ENCODE measurements around the gene EIF5A2.
A peak's percentile ranks its signal among the peaks of the same experiment; 100 is the strongest.
"Not testable (repeated sequence)": the region's sequence is repeated elsewhere in the genome, so short reads cannot be mapped to it uniquely, and the experiment has no call there.

Gene EIF5A2

GRCh38 chr3:170896333-170896732 is 12.1 kb downstream of the EIF5A2 start:
- DNase-seq: not testable (repeated sequence)

GRCh38 chr3:170893895-170894294 is 14.5 kb downstream of the EIF5A2 start:
- no peak for DNase-seq

DNA sequence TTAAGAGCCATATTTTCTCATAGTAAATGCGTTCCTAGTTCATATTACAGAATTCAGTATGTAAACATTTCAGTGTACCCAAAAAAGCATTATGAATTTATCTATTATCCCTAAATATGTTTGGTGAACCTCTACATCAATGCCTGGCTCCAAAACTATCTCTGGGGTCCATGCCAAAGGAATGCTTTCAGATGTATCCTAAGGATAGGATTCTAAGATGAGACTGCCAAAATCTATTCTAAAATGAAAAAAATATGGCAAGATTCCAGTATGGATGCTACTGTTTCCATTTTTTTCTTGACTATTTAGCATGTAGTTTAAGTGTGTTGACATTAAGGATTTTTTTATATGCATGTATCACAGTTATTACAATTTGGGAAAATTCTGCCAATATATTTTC is 18.8 kb downstream of the EIF5A2 start:
- DNase-seq: no peak

GRCh38 chr3:170889132-170889531 is 19.3 kb downstream of the EIF5A2 start:
- DNase-seq: no peak

GRCh38 chr3:170884109-170884930 is 24.1 kb downstream of the EIF5A2 start:
- DNase-seq: not testable (repeated sequence)

DNA sequence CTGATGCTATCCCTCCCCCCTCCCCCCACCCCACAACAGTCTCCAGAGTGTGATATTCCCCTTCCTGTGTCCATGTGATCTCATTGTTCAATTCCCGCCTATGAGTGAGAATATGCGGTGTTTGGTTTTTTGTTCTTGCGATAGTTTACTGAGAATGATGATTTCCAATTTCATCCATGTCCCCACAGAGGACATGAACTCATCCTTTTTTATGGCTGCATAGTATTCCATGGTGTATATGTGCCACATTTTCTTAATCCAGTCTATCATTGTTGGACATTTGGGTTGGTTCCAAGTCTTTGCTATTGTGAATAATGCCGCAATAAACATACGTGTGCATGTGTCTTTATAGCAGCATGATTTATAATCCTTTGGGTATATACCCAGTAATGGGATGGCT is 29.7 kb downstream of the EIF5A2 start:
- DNase-seq: not testable (repeated sequence)

DNA sequence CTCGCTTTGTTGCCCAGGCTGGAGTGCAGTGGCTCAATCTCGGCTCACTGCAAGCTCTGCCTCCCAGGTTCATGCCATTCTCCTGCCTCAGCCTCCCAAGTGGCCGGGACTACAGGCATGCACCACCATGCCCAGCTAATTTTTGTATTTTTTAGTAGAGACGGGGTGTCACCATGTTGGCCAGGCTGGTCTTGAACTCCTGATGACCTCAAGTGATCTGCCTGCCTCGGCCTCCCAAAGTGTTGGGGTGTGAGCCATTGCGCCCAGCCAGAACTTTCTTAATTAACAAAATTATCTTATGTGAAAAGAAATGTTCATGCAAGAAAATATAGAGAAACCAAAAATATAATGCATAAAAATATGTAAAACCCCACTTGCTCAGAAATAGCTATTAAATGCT is 31.1 kb downstream of the EIF5A2 start:
- DNase-seq: not testable (repeated sequence)

GRCh38 chr3:170876537-170876936 is 31.9 kb downstream of the EIF5A2 start:
- DNase-seq: no peak

GRCh38 chr3:170869645-170870593 is 38.5 kb downstream of the EIF5A2 start, which contains the start of gene RPL22L1:
Gene RPL22L1, minus strand, starts transcription at chr3:170870195. Its CDS starts 28 bp downstream, at chr3:170870167.
- peak; percentile 95 for DNase-seq

- no peak for DNase-seq
Observed at GRCh38 chr3:170869239-170869590, 39.2 kb downstream of the EIF5A2 start.

- DNase-seq: no peak
Observed at GRCh38 chr3:170868577-170869238, 39.7 kb downstream of the EIF5A2 start.

- no peak for DNase-seq
Observed at GRCh38 chr3:170867143-170867937, 41.1 kb downstream of the EIF5A2 start.

DNA sequence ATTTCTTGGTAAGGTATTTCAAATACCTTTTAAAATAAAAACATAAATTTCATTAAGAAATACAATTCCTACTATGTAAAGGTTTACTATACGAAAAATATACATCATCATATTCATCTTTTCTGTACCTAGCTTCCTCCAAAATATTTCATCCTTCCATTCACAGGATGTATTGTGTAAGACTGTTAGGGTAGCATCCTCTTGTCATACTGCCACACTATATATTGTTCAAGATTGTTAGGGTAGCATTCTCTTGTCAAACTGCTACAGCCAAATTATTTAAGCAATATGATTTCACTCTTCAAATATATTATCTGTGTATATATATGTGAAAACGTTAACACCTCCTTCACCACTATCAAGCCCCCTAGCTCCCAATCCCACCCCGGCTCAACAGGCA is 41.9 kb downstream of the EIF5A2 start:
- DNase-seq: no peak

GRCh38 chr3:170865209-170866094 is 43.0 kb downstream of the EIF5A2 start:
- no peak for DNase-seq

DNA sequence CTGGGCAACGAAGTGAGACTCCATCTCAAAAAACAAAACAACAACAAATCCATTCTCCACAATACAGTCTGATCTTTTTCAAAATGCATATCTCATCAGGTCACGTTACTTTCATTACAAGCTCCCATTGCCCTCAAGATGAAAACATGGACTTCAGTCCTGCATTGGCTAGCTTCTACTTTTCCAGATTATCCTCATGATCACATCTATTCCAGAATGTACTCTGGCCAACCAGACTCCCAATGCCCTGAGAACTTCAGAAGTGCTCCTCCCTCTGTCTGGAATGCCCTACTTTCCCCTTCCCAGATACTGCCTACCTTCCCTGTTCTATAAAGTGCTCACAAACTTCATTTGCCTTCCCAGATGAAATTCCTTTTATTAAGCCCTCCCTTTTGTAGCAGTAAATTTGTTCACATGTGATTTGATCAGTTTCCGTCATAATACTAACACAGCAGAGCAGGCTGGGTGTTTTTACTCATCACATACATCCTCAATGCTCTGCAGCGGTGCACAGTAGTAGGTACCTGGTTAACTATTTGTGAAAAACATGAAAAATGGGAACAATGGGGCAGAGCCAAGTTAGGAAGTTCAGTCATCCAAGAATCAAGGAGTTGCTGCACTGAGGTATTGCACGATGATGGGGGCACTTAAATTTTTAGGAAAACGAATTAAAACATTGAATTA is 43.8 kb downstream of the EIF5A2 start:
- DNase-seq: no peak

DNA sequence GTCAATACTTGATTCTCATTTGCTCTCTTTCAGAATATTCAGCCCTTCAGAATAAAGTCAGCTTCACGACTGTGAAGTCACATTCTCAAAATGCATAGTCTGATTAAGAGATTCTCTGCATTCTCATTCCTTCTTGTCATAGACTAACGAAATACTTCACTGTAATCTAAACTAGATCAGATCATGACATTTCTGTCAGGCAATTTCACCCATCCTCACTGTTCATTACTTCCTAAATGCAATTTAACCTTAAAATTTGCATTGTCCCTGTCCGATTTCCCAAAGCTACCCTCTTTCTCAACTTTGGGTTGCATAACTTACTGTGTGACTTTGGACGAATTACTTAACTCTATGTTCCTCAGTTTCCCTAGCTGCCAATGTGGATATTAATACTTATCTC is 44.6 kb downstream of the EIF5A2 start:
- DNase-seq: no peak

DNA sequence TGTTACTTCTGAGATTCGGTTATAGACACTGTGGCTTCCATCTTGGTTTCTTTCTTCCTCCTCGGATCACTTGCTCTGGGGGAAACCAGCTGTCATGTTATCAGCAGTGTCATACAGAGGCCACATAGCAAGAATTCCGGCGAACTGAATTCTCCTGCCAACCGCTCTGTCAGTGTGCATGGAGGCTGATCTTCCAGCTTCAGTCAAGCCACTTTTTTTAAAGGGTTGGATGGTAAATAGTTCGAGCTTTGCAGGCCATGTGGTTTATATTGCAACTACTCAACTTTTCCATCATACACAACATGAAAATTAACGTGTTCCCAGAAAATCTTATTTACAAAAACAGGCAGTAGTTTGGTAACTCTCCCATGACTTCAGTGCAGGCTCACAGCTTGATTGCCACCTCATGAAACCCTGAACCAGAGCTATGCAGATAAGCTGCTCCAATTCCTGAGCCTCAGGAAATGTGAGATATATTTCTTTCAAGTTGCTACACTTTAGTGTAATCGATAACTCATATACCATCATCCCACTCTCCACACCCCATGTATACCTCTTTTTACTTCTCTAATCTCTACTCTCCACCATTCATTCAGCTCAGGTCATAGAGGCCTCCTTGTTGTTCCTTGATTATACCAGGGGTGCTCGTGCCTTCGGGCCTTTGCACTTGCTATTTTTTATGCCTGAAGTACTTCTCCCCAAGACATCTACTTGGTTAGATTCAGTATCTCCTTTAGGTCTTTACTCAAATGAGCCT is 45.6 kb downstream of the EIF5A2 start:
- no peak for DNase-seq

DNA sequence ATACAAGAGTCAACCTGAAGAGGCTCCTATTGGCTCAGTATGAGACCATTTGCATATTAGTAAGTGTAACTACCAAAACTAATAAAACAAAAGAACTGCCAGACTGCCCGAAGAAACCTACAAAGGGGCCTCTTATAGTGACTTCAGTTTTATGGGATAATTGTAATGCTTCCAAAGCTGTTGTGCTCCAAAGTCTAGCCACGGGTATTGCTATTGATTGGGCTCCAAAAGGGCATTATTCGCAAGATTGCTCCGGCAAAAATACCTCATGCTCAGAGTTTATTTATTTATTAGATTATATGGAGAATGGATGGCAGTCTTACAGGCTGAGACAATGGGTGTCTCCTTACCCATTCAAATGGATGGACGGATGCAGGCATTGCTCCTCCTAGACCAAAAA is 49.8 kb downstream of the EIF5A2 start:
- DNase-seq: no peak

- no peak for DNase-seq
Observed at GRCh38 chr3:170852324-170852723, 56.1 kb downstream of the EIF5A2 start.

Measured in CD4-positive, alpha-beta T cell treated with Interleukin-17A for 1 hour (primary cell).